IPS-11a (cell line): ENCODE data around the gene SLC35G1.

Experiments used
- H3K4me3 ChIP-seq: one replicate; pipeline ENCODE4 v1.5.1; 2013; ENCODE audit warnings: low read depth, low read length, control low read depth

Gene SLC35G1

GRCh38 chr10:93947524-93947923 lies 53.7 kb downstream of the SLC35G1 start:
- H3K4me3 ChIP-seq = no peak overlapping the region

- no peak overlapping the region for H3K4me3 ChIP-seq
Measured at GRCh38 chr10:93951905-93952304, 58.1 kb downstream of the SLC35G1 start.
